ENCODE data around the gene EFS.

DNA sequence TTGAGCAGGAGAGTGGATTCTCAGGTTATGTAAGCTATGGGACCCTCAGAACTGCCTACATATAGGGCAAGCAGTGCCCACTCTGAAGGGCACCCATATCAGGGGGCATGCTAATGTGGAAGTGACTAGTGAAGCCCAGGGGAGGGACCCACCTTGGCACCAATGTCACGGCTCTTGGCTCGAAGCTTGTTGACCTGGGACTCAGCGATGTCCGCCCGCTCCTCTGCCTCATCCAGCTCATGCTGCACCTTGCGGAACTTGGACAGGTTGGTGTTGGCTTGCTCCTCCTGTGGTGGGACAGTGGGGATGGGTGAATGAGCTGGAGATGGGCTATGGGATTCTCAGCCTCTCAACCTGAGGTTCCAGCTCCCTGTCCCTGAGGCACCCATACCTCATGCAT lies 17.3 kb upstream of the EFS start:
- no peak for TF ChIP-seq EP300 (IDR thresholded peaks at IDR 0.05)
- TF ChIP-seq, protein P1, sequence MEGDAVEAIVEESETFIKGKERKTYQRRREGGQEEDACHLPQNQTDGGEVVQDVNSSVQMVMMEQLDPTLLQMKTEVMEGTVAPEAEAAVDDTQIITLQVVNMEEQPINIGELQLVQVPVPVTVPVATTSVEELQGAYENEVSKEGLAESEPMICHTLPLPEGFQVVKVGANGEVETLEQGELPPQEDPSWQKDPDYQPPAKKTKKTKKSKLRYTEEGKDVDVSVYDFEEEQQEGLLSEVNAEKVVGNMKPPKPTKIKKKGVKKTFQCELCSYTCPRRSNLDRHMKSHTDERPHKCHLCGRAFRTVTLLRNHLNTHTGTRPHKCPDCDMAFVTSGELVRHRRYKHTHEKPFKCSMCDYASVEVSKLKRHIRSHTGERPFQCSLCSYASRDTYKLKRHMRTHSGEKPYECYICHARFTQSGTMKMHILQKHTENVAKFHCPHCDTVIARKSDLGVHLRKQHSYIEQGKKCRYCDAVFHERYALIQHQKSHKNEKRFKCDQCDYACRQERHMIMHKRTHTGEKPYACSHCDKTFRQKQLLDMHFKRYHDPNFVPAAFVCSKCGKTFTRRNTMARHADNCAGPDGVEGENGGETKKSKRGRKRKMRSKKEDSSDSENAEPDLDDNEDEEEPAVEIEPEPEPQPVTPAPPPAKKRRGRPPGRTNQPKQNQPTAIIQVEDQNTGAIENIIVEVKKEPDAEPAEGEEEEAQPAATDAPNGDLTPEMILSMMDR (IDR thresholded peaks at IDR 0.05) = no peak
- no peak for TF ChIP-seq POLR2AphosphoS5 (IDR thresholded peaks at IDR 0.05)
- no peak for TF ChIP-seq POLR2A (IDR thresholded peaks at IDR 0.05)

Measured in gastroesophageal sphincter (tissue), 3 donors.